Activated naive CD4-positive, alpha-beta T cell (primary cell): ENCODE measurements around the gene AADACL4.

Experiments
- DNase-seq, 4 experiments: peaks; one replicate each; lab custom pipeline; 2025; lab: John Stamatoyannopoulos, UW

AADACL4 gene

GRCh38 chr1:12613180-12613579 is 30.7 kb upstream of the AADACL4 start:
- DNase-seq, result no peak

GRCh38 chr1:12614402-12615158 is 29.3 kb upstream of the AADACL4 start:
- no peak for DNase-seq

DNA sequence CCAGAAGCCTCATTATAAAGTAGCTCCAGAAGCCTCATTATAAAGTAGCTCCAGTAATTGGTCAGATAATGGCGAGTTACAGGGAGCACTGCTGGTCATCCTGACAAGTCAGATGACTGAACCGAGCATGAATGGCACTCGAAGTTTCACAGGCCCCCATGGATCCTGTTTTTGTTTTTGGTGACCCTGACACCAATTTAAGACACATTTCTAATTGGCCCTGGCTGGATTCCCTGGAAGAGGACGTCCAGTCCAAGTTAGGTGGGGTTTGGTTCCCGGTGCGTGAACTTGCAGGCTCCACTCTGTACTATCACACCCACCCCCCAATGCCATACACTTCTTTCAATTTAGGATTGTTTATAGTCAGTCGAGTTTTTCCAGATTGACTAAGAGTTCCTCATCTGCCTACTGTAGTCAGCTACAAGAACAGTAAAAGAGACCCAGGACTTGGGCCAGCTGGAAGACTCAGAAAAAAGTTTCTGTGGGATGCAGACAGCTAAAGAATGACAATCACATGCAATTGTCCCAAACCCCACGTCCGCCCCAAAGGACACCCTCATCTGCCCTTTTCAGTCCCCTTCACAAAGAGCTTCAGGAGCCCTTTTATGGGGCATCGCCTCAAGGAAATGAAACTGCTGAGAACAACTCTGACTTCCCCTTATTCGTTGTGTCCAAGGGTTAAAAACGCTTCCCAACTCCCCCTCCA is 28.6 kb upstream of the AADACL4 start:
- no peak for DNase-seq

- DNase-seq, result no peak
Measured at GRCh38 chr1:12615865-12616708, 27.8 kb upstream of the AADACL4 start.

GRCh38 chr1:12616709-12617373 is 27.0 kb upstream of the AADACL4 start:
- peak in 2 of 4 experiments; percentile 20 to 22 for DNase-seq

DNA sequence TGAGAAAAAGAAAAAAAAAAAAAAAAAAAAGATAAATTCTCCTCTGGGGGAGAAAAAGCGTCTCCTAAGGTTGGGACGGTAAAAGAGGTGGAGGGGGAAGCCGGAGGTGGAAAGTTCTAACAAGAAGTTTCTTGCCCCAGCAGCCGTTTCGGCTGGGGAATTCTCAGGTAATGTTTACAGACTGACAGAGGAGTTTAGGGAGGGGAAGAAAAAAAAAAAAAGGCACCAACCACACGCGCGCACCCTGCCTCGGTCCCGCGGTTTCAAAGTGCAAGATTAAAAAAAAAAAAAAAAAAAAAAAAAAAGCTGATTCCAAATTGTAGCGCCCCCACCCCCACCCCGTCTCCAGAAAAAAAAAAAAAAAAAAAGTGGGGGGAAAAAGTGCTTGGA is 26.4 kb upstream of the AADACL4 start:
- DNase-seq, result peak in 1 of 4 experiments; percentile 32

- peak in 3 of 4 experiments; percentile 40 to 59 (median 51) for DNase-seq
Measured at GRCh38 chr1:12617901-12618660, 25.8 kb upstream of the AADACL4 start, which contains the start of gene DHRS3. TSS of gene DHRS3 (minus strand) at chr1:12618210. CDS start at chr1:12617348, 862 bp downstream.

- no peak for DNase-seq
Measured at GRCh38 chr1:12618661-12618964, 25.3 kb upstream of the AADACL4 start.

DNA sequence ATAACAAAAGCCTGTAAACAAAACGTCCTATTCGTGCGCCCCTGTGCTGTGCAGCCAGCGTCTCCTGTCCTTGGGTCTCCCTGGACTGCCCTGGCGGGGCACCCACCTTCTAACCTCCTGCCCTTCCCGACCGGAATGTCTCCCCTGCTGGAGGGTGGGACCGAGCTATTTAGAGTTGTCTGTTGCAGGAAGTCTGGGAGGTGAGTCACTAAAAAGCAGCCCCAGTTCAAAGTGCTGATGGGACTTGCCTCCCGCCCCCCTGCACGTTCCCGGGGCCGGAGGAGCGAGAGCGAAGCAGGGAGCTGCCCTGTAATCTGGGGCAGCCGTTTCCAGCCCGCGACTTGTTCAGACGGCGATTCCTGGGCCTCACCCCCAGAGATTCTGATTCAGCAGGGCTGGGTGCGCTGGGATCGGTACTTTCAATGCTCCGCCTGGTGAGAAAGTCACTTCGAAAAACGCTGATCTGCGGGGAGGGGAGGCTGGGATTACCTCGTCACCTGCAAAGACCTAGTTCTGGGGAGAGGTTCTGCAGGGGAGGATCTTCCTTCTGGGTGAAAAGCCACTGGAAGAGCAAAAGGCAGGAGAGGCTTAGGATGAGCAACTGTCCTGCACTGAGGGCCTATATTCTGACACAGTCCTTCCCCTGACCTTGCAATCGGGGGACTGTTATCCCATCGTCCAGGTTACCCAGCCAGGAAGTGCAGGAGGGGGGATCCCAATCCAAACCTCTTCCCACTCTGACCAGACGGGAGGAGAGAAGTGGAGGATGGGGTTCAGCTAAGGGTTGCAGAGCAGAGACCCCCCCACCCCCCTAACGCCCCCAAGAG is 24.7 kb upstream of the AADACL4 start:
- peak in 2 of 4 experiments; percentile 27 to 42 for DNase-seq

DNA sequence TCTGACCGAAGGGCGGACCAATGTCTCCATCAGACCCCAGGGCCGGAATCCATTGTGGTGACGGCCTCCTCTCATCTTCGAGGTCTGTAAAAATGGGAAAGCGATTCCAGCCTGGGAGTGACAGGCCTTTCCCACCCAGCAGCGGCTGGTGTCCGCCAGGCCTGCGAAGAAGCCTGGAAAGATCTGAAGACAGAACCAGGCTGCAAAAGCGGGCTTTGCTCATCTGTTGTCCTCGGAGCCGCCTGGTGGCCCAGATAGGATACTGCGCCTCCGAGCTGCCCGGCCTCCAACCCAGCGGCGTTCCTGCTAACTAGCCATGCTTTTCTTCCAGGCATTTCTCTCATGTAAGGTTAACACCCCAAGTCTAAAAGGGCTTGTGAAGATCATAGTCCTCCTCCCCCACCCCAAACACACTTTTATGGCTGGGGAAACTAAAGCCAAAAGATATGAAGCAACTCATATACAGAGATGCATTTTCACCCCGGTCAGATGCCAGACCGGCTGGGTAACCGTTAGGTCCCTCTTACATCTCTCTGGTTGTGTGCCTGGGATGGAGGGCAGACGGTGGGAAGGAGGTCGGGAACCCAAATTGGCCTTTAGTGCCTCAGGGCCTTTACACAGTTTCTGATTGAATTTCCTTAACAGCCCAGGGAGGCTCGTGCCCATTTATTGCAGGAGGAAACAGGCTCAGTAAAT is 23.9 kb upstream of the AADACL4 start:
- peak; percentile 44 to 68 (median 57) for DNase-seq

GRCh38 chr1:12620488-12620865 is 23.4 kb upstream of the AADACL4 start:
- DNase-seq, result no peak

- no peak for DNase-seq
Measured at GRCh38 chr1:12620931-12621330, 23.0 kb upstream of the AADACL4 start.

- no peak for DNase-seq
Measured at GRCh38 chr1:12621346-12622335, 22.2 kb upstream of the AADACL4 start.

DNA sequence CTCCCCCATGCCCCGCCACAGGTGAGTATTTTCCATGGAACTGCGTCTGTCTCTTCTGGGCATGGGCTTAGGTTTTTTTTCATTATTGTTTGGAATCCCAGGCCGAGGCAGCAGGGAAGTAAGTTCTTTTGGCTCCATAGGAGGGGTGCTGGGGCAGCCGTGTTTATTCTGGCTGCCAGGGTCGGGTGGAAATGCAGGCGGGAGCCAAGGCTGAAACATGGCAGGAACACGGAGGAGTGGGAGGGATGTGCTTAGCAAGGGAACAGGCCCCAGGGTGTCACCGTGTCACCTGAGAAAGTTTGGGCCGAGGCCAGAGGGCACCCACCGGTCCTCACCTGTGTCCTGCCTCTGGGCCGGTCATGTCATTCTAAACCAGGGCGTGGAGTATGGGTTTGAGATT is 21.4 kb upstream of the AADACL4 start:
- no peak for DNase-seq

DNA sequence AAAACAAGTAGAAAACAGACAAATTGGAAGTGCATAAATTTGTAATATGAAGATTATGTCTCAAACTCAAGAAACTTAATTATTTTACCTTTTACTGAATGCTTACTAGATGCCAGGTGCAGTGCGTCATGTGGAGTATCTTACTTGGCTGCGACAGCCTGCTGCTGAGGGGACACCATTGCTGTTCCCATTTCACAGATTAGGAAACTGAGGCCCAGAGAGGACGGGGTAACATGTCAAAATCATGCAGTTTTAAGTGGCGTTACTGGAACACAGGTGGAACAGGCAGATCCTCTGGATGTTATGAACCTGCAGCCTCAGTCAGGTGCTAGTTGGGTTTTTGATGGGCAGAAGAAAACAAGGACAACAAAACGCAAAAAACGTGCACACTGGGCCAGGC is 18.6 kb upstream of the AADACL4 start:
- no peak for DNase-seq

DNA sequence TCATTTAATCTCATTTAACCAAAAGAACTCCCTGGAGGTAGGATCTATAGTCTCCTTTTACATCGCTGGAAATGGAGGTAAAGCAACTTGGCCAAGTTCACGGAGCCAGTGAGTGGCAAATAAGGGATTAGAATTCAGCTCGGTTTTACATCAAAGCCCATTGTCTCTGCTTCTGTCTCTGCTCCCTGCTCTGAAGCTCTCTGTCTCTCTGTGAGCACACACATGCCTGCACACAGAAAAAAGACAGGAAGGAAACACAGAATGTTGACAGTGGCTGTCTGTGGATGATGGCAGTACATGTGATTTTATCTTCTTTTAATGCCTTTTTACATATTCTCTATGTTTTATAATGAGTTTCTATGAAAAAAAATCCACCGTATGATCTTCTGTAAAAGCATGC is 17.0 kb upstream of the AADACL4 start:
- no peak for DNase-seq

DNA sequence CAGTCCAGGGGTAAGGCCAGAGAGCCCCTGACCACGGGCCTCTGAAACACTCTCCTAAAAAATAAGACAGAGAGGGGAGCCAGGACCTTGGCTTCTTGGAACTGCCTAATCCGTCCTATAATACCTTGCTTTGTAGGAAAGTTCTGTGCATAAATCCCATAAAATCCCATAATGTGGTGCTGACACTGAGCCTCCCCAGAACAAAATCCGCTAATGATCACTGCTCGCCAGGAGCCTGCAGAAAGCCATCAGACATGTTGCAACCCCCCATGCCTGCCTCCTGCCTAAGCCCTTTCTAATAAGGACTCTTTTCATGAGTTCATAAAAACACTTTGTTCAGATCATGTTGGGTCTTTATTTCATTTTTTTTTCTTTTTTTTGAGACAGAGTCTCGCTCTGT is 16.6 kb upstream of the AADACL4 start:
- DNase-seq, result no peak

- no peak for DNase-seq
Measured at GRCh38 chr1:12629511-12629956, 14.4 kb upstream of the AADACL4 start.
